CD8-positive, alpha-beta memory T cell (primary cell): Measurements from ENCODE around the gene TESPA1. TPM values are rescaled to one million over a fixed set of nuclear protein-coding genes. Genes with fewer than 3 reads are reported as not detected.

ENCODE experiments used
- CTCF ChIA-PET: fragments of 350-600 bp; sonication (Branson Sonifier 250); formaldehyde crosslinking; loops from one replicate; lab custom pipeline; 2021; ENCODE audit warnings: antibody characterized with exemption; lab: Charles Lee
- POLR2A ChIA-PET: fragments of 350-600 bp; sonication (Branson Sonifier 250); formaldehyde crosslinking; loops from one replicate; lab custom pipeline; 2021; ENCODE audit warnings: antibody characterized with exemption; lab: Charles Lee
- DNase-seq, 5 donors: peaks; one replicate each; pipeline versions ENCODE4 v3.0.0 to v3.0.0-alpha.2; 2020 to 2022; ENCODE audit warnings: mixed read lengths in 1 of 5
- H3K27ac ChIP-seq: one replicate; pipeline ENCODE4 v1.7.0; 2013; ENCODE audit warnings: low read depth, mild to moderate bottlenecking, low read length, moderate library complexity
- H3K27me3 ChIP-seq: 2 replicates; pipeline ENCODE4 v1.7.0; 2013; ENCODE audit warnings: low read length, mild to moderate bottlenecking; ENCODE audit not compliant: insufficient read depth, poor library complexity, severe bottlenecking
- H3K36me3 ChIP-seq: 2 replicates; pipeline ENCODE4 v1.7.0; 2013; ENCODE audit warnings: mild to moderate bottlenecking, low read length, moderate library complexity; ENCODE audit not compliant: insufficient read depth
- H3K4me1 ChIP-seq: 2 replicates; pipeline ENCODE4 v1.7.0; 2013; ENCODE audit warnings: mild to moderate bottlenecking, low read length, moderate library complexity; ENCODE audit not compliant: insufficient read depth
- H3K4me3 ChIP-seq: 2 replicates; pipeline ENCODE4 v1.7.0; 2013; ENCODE audit warnings: mild to moderate bottlenecking, low read length
- H3K9me3 ChIP-seq: 2 replicates; pipeline ENCODE4 v1.7.0; 2013; ENCODE audit warnings: mild to moderate bottlenecking, low read length
- H3K27ac Mint-ChIP-seq, 8 donors: one replicate each; pipeline ENCODE4 v1.8.0; 2020 to 2021; ENCODE audit warnings: mixed read lengths in 8 of 8, mild to moderate bottlenecking in 6 of 8, inconsistent platforms in 3 of 8, moderate library complexity in 3 of 8
- H3K27me3 Mint-ChIP-seq, 2 donors: one replicate each; pipeline ENCODE4 v1.8.0; 2020 to 2021; ENCODE audit warnings: mixed read lengths in 2 of 2, mild to moderate bottlenecking in 1 of 2, moderate library complexity in 1 of 2
- H3K36me3 Mint-ChIP-seq, 3 donors: one replicate each; pipeline ENCODE4 v1.8.0; 2020 to 2021; ENCODE audit warnings: mixed read lengths in 3 of 3, inconsistent platforms in 1 of 3, mild to moderate bottlenecking in 1 of 3
- H3K4me1 Mint-ChIP-seq, 3 donors: one replicate each; pipeline ENCODE4 v1.8.0; 2020 to 2021; ENCODE audit warnings: mixed read lengths in 3 of 3, inconsistent platforms in 1 of 3, mild to moderate bottlenecking in 1 of 3
- H3K4me3 Mint-ChIP-seq, 7 donors: one replicate each; pipeline ENCODE4 v1.8.0; 2020 to 2021; ENCODE audit warnings: mixed read lengths in 7 of 7, mild to moderate bottlenecking in 6 of 7, moderate library complexity in 4 of 7, inconsistent platforms in 2 of 7
- H3K9me3 Mint-ChIP-seq, 5 donors: one replicate each; pipeline ENCODE4 v1.8.0; 2020 to 2022; ENCODE audit warnings: mixed read lengths in 5 of 5, mild to moderate bottlenecking in 3 of 5, moderate library complexity in 2 of 5, inconsistent platforms in 1 of 5
- polyA plus RNA-seq: library from polyadenylated mRNA; unstranded; fragments of 300-500 nt; fragmentation: Illumina TruSeq; gene quantifications from one replicate; pipeline ENCODE4 v1.2.3, GENCODE V29; 2021
- total RNA-seq, 2 experiments: library from RNA; stranded (reverse); gene quantifications; one replicate each; pipeline ENCODE4 v1.2.3, GENCODE V29; 2021

TESPA1 gene
- total and polyA plus RNA-seq, 3 experiments from 2014 or later: 77.3 to 104 (median 80.6) TPM

- H3K36me3 Mint-ChIP-seq: peaks cover 6 to 35% (median 15%) of the 10 kb centered on the region in 3 donors
- H3K4me3 Mint-ChIP-seq: no peak overlapping the region
- H3K4me1 ChIP-seq: peaks cover 40% of the 10 kb centered on the region
- no peaks in the 10 kb centered on the region for H3K9me3 ChIP-seq
- peaks cover 0 to 2% of the 10 kb centered on the region in 2 donors for H3K27me3 Mint-ChIP-seq
- POLR2A ChIA-PET: no interaction called here
- no peaks in the 10 kb centered on the region for H3K27me3 ChIP-seq
- H3K4me3 ChIP-seq: no peak overlapping the region
- peaks cover 37 to 49% (median 47%) of the 10 kb centered on the region in 3 donors for H3K4me1 Mint-ChIP-seq
- DNase-seq: no peak
- H3K27ac ChIP-seq: no peak overlapping the region
- CTCF ChIA-PET: interaction anchor here (1.2 to 3.2 kb wide), 7 partner anchors 23 to 232 kb away, joined by 3 to 9 read pairs (median 6); partner anchors contain the start of gene TESPA1
- no peaks in the 10 kb centered on the region for H3K36me3 ChIP-seq
- H3K9me3 Mint-ChIP-seq: peaks cover 13 to 18% (median 16%) of the 10 kb centered on the region in 5 donors
- peak overlapping the region in 6 of 8 donors; percentile 5 to 77 (median 54) for H3K27ac Mint-ChIP-seq
Measured at GRCh38 chr12:54934419-54934818, 50.1 kb downstream of the TESPA1 start.

- peaks cover 40% of the 10 kb centered on the region for H3K4me1 ChIP-seq
- Mint-ChIP-seq H3K4me1 (peaks cover 37 to 49% (median 47%) of the 10 kb centered on the region in 3 donors), H3K27ac (peak overlapping the region in 7 of 8 donors; percentile 9 to 77 (median 51)), H3K9me3 (peaks cover 13 to 21% (median 19%) of the 10 kb centered on the region in 5 donors), H3K4me3 (peak overlapping the region in 2 of 7 donors; percentile 10 to 16), H3K27me3 (peaks cover 0 to 2% of the 10 kb centered on the region in 2 donors), H3K36me3 (peaks cover 9 to 43% (median 18%) of the 10 kb centered on the region in 3 donors)
- ChIA-PET CTCF (interaction anchor here (3.2 kb wide), 1 partner anchor 59 kb away, joined by 9 read pairs; no protein-coding TSS in a partner anchor), POLR2A (no interaction called here)
- no peak overlapping the region for H3K4me3 ChIP-seq
- no peaks in the 10 kb centered on the region for H3K9me3 ChIP-seq
- peak in 1 of 5 donors; percentile 14 for DNase-seq
- H3K27ac ChIP-seq: no peak overlapping the region
- H3K36me3 ChIP-seq: no peaks in the 10 kb centered on the region
- H3K27me3 ChIP-seq: no peaks in the 10 kb centered on the region
Measured at GRCh38 chr12:54933376-54933775, 51.2 kb downstream of the TESPA1 start.

GRCh38 chr12:54932691-54933090 is 51.9 kb downstream of the TESPA1 start:
- Mint-ChIP-seq H3K27me3 (peaks cover 0 to 2% of the 10 kb centered on the region in 2 donors), H3K36me3 (peaks cover 9 to 47% (median 18%) of the 10 kb centered on the region in 3 donors), H3K9me3 (peaks cover 13 to 21% (median 19%) of the 10 kb centered on the region in 5 donors), H3K4me3 (peak overlapping the region in 1 of 7 donors; percentile 4), H3K27ac (peak overlapping the region in 5 of 8 donors; percentile 12 to 58 (median 45)), H3K4me1 (peaks cover 37 to 49% (median 47%) of the 10 kb centered on the region in 3 donors)
- H3K9me3 ChIP-seq: no peaks in the 10 kb centered on the region
- no peak overlapping the region for H3K4me3 ChIP-seq
- CTCF ChIA-PET: interaction anchor here (3.2 kb wide), 1 partner anchor 60 kb away, joined by 9 read pairs; no protein-coding TSS in a partner anchor
- H3K36me3 ChIP-seq: no peaks in the 10 kb centered on the region
- no peaks in the 10 kb centered on the region for H3K27me3 ChIP-seq
- no peak for DNase-seq
- H3K27ac ChIP-seq: no peak overlapping the region
- H3K4me1 ChIP-seq: peaks cover 40% of the 10 kb centered on the region
- POLR2A ChIA-PET: no interaction called here

- Histone ChIP-seq H3K4me1 (peaks cover 40% of the 10 kb centered on the region), H3K27ac (no peak overlapping the region), H3K36me3 (no peaks in the 10 kb centered on the region), H3K4me3 (no peak overlapping the region), H3K27me3 (no peaks in the 10 kb centered on the region), H3K9me3 (no peaks in the 10 kb centered on the region)
- Mint-ChIP-seq H3K4me3 (peak overlapping the region in 1 of 7 donors; percentile 6), H3K4me1 (peaks cover 37 to 49% (median 47%) of the 10 kb centered on the region in 3 donors), H3K27ac (peak overlapping the region in 1 of 8 donors; percentile 17), H3K36me3 (peaks cover 9 to 52% (median 21%) of the 10 kb centered on the region in 3 donors), H3K9me3 (peaks cover 13 to 21% (median 19%) of the 10 kb centered on the region in 5 donors), H3K27me3 (peaks cover 0 to 2% of the 10 kb centered on the region in 2 donors)
- DNase-seq: no peak
- ChIA-PET POLR2A (no interaction called here), CTCF (no interaction called here)
Measured at GRCh38 chr12:54932038-54932437, 52.5 kb downstream of the TESPA1 start.

- no peak overlapping the region for H3K4me3 Mint-ChIP-seq
- POLR2A ChIA-PET: no interaction called here
- H3K27me3 ChIP-seq: no peaks in the 10 kb centered on the region
- no peak for DNase-seq
- H3K4me3 ChIP-seq: no peak overlapping the region
- H3K27me3 Mint-ChIP-seq: peaks cover under 1 to 2% of the 10 kb centered on the region in 2 donors
- CTCF ChIA-PET: no interaction called here
- peaks cover 25% of the 10 kb centered on the region for H3K4me1 ChIP-seq
- no peaks in the 10 kb centered on the region for H3K9me3 ChIP-seq
- H3K9me3 Mint-ChIP-seq: peaks cover 13 to 21% (median 19%) of the 10 kb centered on the region in 5 donors
- H3K27ac ChIP-seq: no peak overlapping the region
- H3K27ac Mint-ChIP-seq: no peak overlapping the region
- H3K4me1 Mint-ChIP-seq: peaks cover 19 to 31% (median 29%) of the 10 kb centered on the region in 3 donors
- peaks cover 9 to 48% (median 21%) of the 10 kb centered on the region in 3 donors for H3K36me3 Mint-ChIP-seq
- H3K36me3 ChIP-seq: no peaks in the 10 kb centered on the region
Measured at GRCh38 chr12:54929998-54930397, 54.6 kb downstream of the TESPA1 start.

- no peaks in the 10 kb centered on the region for H3K9me3 ChIP-seq
- ChIA-PET CTCF (no interaction called here), POLR2A (no interaction called here)
- no peaks in the 10 kb centered on the region for H3K27me3 ChIP-seq
- no peaks in the 10 kb centered on the region for H3K36me3 ChIP-seq
- Mint-ChIP-seq H3K4me3 (no peak overlapping the region), H3K9me3 (peaks cover 13 to 20% (median 18%) of the 10 kb centered on the region in 5 donors), H3K27ac (no peak overlapping the region), H3K36me3 (peaks cover 9 to 40% (median 14%) of the 10 kb centered on the region in 3 donors), H3K27me3 (peaks cover 0 to 8% of the 10 kb centered on the region in 2 donors), H3K4me1 (no peaks in the 10 kb centered on the region)
- no peak overlapping the region for H3K27ac ChIP-seq
- no peak for DNase-seq
- H3K4me1 ChIP-seq: no peaks in the 10 kb centered on the region
- no peak overlapping the region for H3K4me3 ChIP-seq
Measured at GRCh38 chr12:54926246-54926645, 58.3 kb downstream of the TESPA1 start.

GRCh38 chr12:54924972-54925707 is 59.4 kb downstream of the TESPA1 start:
- no peak overlapping the region for H3K4me3 ChIP-seq
- Mint-ChIP-seq H3K4me3 (no peak overlapping the region), H3K27ac (no peak overlapping the region), H3K4me1 (no peaks in the 10 kb centered on the region), H3K36me3 (peaks cover 7 to 29% (median 9%) of the 10 kb centered on the region in 3 donors), H3K27me3 (peaks cover 0 to 8% of the 10 kb centered on the region in 2 donors), H3K9me3 (peaks cover 5 to 10% (median 9%) of the 10 kb centered on the region in 5 donors)
- POLR2A ChIA-PET: no interaction called here
- H3K4me1 ChIP-seq: no peaks in the 10 kb centered on the region
- no peaks in the 10 kb centered on the region for H3K9me3 ChIP-seq
- no peaks in the 10 kb centered on the region for H3K36me3 ChIP-seq
- no peaks in the 10 kb centered on the region for H3K27me3 ChIP-seq
- no peak overlapping the region for H3K27ac ChIP-seq
- no peak for DNase-seq
- CTCF ChIA-PET: no interaction called here

- Histone ChIP-seq H3K4me3 (no peak overlapping the region), H3K4me1 (no peaks in the 10 kb centered on the region), H3K9me3 (no peaks in the 10 kb centered on the region), H3K36me3 (no peaks in the 10 kb centered on the region), H3K27ac (no peak overlapping the region), H3K27me3 (no peaks in the 10 kb centered on the region)
- Mint-ChIP-seq H3K27ac (no peak overlapping the region), H3K36me3 (no peaks in the 10 kb centered on the region), H3K27me3 (peaks cover 0 to 4% of the 10 kb centered on the region in 2 donors), H3K4me3 (no peak overlapping the region), H3K4me1 (no peaks in the 10 kb centered on the region), H3K9me3 (peaks cover 0 to 1% (median 0%) of the 10 kb centered on the region in 5 donors)
- POLR2A ChIA-PET: no interaction called here
- CTCF ChIA-PET: no interaction called here
- DNase-seq: no peak
Measured at GRCh38 chr12:54917001-54917488, 67.5 kb downstream of the TESPA1 start.
